ENCODE results near the gene PLCB3. TPM values are rescaled to one million over a fixed set of nuclear protein-coding genes. Genes with fewer than 3 reads are reported as not detected.

Gene PLCB3
- total and polyA plus RNA-seq, 12 donors: 5.0 to 89.5 (median 41.2) TPM

- peak in 1 of 7 donors; percentile 57 for DNase-seq
- peaks cover 13% of the 10 kb centered on the region for H3K27me3 ChIP-seq
- TF ChIP-seq POLR2A (IDR thresholded peaks at IDR 0.05): no peak
- no peak for TF ChIP-seq CTCF (IDR thresholded peaks at IDR 0.05)
- H3K36me3 ChIP-seq (replicated peaks in 1 of 2): no peaks in the 10 kb centered on the region
- no peaks in the 10 kb centered on the region for H3K9me3 ChIP-seq (replicated peaks in 1 of 3)
- 39 to 65% (median 56%) methylated on average over 4 to 5 of the region's 5 CpGs for WGBS, 4 donors
- H3K4me1 ChIP-seq (replicated peaks in 1 of 2): peaks cover 28 to 45% of the 10 kb centered on the region in 2 donors
- intact Hi-C loops (cut with DNase I): no loop called here
- peak overlapping the region in 4 of 5 donors; percentile 88 to 95 (median 91) for H3K27ac ChIP-seq
- peak overlapping the region in 1 of 4 donors; percentile 41 for H3K4me3 ChIP-seq
Observed at GRCh38 chr11:64304032-64304315, 52.6 kb downstream of the PLCB3 start.

- Histone ChIP-seq H3K27me3 (peaks cover 8% of the 10 kb centered on the region), H3K36me3 (replicated peaks in 1 of 2) (no peaks in the 10 kb centered on the region), H3K27ac (peak overlapping the region; percentile 88 to 95 (median 90)), H3K4me3 (peak overlapping the region in 3 of 4 donors; percentile 41 to 91 (median 48)), H3K4me1 (replicated peaks in 1 of 2) (peaks cover 23 to 40% of the 10 kb centered on the region in 2 donors), H3K9me3 (replicated peaks in 1 of 3) (no peaks in the 10 kb centered on the region)
- 0 to 1% (median 1%) methylated on average over 18 to 46 of the region's 46 CpGs for WGBS, 4 donors
- TF ChIP-seq POLR2A (IDR thresholded peaks at IDR 0.05) (peak in 1 of 2 donors; percentile 57), CTCF (IDR thresholded peaks at IDR 0.05) (peak; percentile 79 to 94 (median 88))
- DNase-seq: peak; percentile 89 to 97 (median 95)
- intact Hi-C loops (cut with DNase I): no loop called here
Observed at GRCh38 chr11:64304316-64305072, 53.2 kb downstream of the PLCB3 start.

- Histone ChIP-seq H3K27ac (peak within 1 kb of the TSS; percentile 88 to 96 (median 90)), H3K4me3 (peak within 1 kb of the TSS; percentile 41 to 91 (median 62)), H3K27me3 (peaks cover 1% of the 10 kb centered on the region), H3K4me1 (replicated peaks in 1 of 2) (peaks cover 16 to 33% of the 10 kb centered on the region in 2 donors), H3K36me3 (replicated peaks in 1 of 2) (no peaks in the 10 kb centered on the region), H3K9me3 (replicated peaks in 1 of 3) (no peaks in the 10 kb centered on the region)
- 0 to 1% (median 0%) methylated on average over 11 to 79 of the region's 81 CpGs for WGBS, 4 donors
- TF ChIP-seq POLR2A (IDR thresholded peaks at IDR 0.05): peak; percentile 56 to 77
- no peak for TF ChIP-seq CTCF (IDR thresholded peaks at IDR 0.05)
- intact Hi-C loops (cut with DNase I): no loop called here
- peak; percentile 99 to 100 (median 100) for DNase-seq
Observed at GRCh38 chr11:64305075-64305690, 53.9 kb downstream of the PLCB3 start, which contains the start of gene ESRRA. Gene ESRRA, plus strand, starts transcription at chr11:64305524. Its CDS starts 1,656 bp downstream, at chr11:64307180.

GRCh38 chr11:64305691-64306562 is 54.6 kb downstream of the PLCB3 start:
- Histone ChIP-seq H3K4me3 (peak overlapping the region; percentile 33 to 91 (median 62)), H3K27me3 (no peaks in the 10 kb centered on the region), H3K27ac (peak overlapping the region; percentile 7 to 96 (median 73)), H3K4me1 (replicated peaks in 1 of 2) (peaks cover 9 to 26% of the 10 kb centered on the region in 2 donors), H3K9me3 (replicated peaks in 1 of 3) (no peaks in the 10 kb centered on the region), H3K36me3 (replicated peaks in 1 of 2) (no peaks in the 10 kb centered on the region)
- peak in 1 of 2 donors; percentile 38 for TF ChIP-seq POLR2A (IDR thresholded peaks at IDR 0.05)
- TF ChIP-seq CTCF (IDR thresholded peaks at IDR 0.05): no peak
- 0 to 1% (median 1%) methylated on average over 13 to 68 of the region's 71 CpGs for WGBS, 4 donors
- intact Hi-C loops (cut with DNase I): no loop called here
- peak; percentile 57 to 84 (median 74) for DNase-seq
